ENCODE measurements around the gene IL36G. TPM values are rescaled to one million over a fixed set of nuclear protein-coding genes. Genes with fewer than 3 reads are reported as not detected.

IL36G gene
- total RNA-seq, 1 donor from 2014 or later, result not detected

DNA sequence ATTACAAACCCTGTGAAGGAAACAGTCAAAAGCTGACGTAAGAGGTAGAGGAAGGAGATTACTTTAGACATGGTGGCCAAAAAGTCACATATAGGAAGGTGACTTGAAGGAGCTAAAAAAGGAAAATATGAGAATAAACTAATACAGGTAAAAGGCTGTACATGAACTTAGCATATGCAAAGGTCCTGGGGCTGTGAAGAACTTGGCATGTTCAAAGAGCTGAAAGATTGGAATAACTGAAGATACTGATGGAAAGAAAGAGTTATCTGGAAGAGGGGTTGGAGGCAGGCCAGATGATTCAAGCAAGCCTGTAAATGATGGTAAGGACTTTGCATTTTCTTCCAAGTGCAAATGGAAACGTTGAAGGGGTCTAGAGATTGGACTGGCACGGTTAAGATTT lies 40.7 kb downstream of the IL36G start:
- no peak overlapping the region for H3K4me3 ChIP-seq
- DNase-seq (no peak), ATAC-seq (no peak)
- H3K36me3 ChIP-seq, result no peaks in the 10 kb centered on the region
- intact Hi-C loops (cut with DNase I), result no loop called here
- TF ChIP-seq, protein P1, sequence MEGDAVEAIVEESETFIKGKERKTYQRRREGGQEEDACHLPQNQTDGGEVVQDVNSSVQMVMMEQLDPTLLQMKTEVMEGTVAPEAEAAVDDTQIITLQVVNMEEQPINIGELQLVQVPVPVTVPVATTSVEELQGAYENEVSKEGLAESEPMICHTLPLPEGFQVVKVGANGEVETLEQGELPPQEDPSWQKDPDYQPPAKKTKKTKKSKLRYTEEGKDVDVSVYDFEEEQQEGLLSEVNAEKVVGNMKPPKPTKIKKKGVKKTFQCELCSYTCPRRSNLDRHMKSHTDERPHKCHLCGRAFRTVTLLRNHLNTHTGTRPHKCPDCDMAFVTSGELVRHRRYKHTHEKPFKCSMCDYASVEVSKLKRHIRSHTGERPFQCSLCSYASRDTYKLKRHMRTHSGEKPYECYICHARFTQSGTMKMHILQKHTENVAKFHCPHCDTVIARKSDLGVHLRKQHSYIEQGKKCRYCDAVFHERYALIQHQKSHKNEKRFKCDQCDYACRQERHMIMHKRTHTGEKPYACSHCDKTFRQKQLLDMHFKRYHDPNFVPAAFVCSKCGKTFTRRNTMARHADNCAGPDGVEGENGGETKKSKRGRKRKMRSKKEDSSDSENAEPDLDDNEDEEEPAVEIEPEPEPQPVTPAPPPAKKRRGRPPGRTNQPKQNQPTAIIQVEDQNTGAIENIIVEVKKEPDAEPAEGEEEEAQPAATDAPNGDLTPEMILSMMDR (IDR thresholded peaks at IDR 0.05), result no peak
- peaks cover 4% of the 10 kb centered on the region for H3K27me3 ChIP-seq (ENCODE audit: low read depth)
- H3K27ac ChIP-seq, result no peak overlapping the region
- no peaks in the 10 kb centered on the region for H3K9me3 ChIP-seq
- H3K4me1 ChIP-seq, result no peaks in the 10 kb centered on the region

DNA sequence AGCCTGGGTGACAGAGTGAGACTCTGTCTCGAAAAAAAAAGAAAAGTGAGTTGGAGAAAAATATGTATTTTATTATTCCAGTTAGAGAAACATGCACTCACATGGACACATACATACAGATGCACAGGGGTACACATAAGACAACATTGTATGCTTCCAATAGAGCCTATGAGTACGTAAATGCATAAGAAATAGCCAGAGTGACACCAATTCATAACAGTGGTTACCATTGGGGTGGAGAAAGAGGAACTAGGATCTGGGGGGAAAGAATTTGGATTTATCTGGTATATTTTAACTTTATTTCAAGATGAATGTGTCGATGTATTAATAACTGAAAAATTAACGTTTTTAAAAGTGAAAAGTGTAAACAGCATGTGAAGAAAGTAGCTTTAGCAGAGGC lies 43.5 kb downstream of the IL36G start:
- no peaks in the 10 kb centered on the region for H3K36me3 ChIP-seq
- TF ChIP-seq, protein P1 (IDR thresholded peaks at IDR 0.05), result no peak
- H3K27me3 ChIP-seq (ENCODE audit: low read depth), result peaks cover 4% of the 10 kb centered on the region
- DNase-seq (no peak), ATAC-seq (no peak)
- H3K9me3 ChIP-seq, result no peaks in the 10 kb centered on the region
- intact Hi-C loops (cut with DNase I), result no loop called here
- H3K27ac ChIP-seq, result no peak overlapping the region
- no peaks in the 10 kb centered on the region for H3K4me1 ChIP-seq
- H3K4me3 ChIP-seq, result no peak overlapping the region

DNA sequence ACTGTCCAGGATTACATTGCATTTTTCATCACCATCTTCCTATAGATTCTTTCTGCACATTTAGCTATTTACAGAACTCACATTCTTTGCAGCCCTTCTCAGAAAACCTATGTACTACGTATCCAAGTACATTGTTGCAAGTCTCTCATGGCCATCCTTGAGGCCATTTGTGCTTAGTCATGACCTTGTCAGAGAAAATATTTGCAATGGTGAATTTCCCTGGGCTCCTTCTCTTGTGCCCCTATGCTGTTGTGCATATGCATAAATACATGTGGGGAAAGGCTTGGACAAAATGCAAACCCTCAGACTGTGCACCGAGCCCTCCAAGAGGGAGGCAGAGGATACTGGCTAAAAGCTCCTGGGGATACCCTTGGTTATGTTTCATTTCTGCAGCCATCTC lies 47.0 kb downstream of the IL36G start:
- H3K4me3 ChIP-seq, result no peak overlapping the region
- TF ChIP-seq, protein P1 (IDR thresholded peaks at IDR 0.05), result no peak
- intact Hi-C loops (cut with DNase I), result no loop called here
- no peaks in the 10 kb centered on the region for H3K36me3 ChIP-seq
- DNase-seq (no peak), ATAC-seq (no peak)
- no peaks in the 10 kb centered on the region for H3K27me3 ChIP-seq (ENCODE audit: low read depth)
- H3K9me3 ChIP-seq, result no peaks in the 10 kb centered on the region
- H3K4me1 ChIP-seq, result no peaks in the 10 kb centered on the region
- H3K27ac ChIP-seq, result no peak overlapping the region

DNA sequence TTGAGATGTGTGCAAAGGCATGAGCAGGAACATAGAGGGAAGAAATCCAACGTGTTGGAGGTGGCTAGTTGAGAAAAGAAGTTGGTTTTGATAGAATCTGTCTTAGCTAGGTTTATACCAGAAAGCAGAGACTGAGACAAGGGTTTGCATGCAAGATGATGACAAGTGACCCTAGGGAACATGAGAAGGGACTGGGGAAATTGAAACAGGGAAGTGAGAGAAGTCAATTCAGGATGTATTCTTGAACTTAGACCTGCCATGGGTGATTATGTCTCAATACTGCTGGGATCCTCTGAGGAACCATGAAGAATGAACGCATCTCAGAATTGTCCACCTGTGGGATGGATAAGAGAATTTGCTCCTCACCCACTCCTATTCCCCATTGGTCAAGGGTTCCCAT lies 47.9 kb downstream of the IL36G start:
- DNase-seq, result no peak
- H3K27me3 ChIP-seq (ENCODE audit: low read depth), result no peaks in the 10 kb centered on the region
- ATAC-seq, result no peak
- no peak overlapping the region for H3K27ac ChIP-seq
- H3K9me3 ChIP-seq, result no peaks in the 10 kb centered on the region
- no peaks in the 10 kb centered on the region for H3K4me1 ChIP-seq
- intact Hi-C loops (cut with DNase I), result no loop called here
- TF ChIP-seq, protein P1 (IDR thresholded peaks at IDR 0.05), result no peak
- no peak overlapping the region for H3K4me3 ChIP-seq
- H3K36me3 ChIP-seq, result no peaks in the 10 kb centered on the region

- H3K4me1 ChIP-seq, result no peaks in the 10 kb centered on the region
- TF ChIP-seq, protein P1 (IDR thresholded peaks at IDR 0.05), result no peak
- DNase-seq (no peak), ATAC-seq (no peak)
- intact Hi-C loops (cut with DNase I), result no loop called here
- no peaks in the 10 kb centered on the region for H3K9me3 ChIP-seq
- no peaks in the 10 kb centered on the region for H3K27me3 ChIP-seq (ENCODE audit: low read depth)
- H3K4me3 ChIP-seq, result no peak overlapping the region
- H3K27ac ChIP-seq, result no peak overlapping the region
- H3K36me3 ChIP-seq, result no peaks in the 10 kb centered on the region
Observed at GRCh38 chr2:113027691-113028090, 49.9 kb downstream of the IL36G start.

DNA sequence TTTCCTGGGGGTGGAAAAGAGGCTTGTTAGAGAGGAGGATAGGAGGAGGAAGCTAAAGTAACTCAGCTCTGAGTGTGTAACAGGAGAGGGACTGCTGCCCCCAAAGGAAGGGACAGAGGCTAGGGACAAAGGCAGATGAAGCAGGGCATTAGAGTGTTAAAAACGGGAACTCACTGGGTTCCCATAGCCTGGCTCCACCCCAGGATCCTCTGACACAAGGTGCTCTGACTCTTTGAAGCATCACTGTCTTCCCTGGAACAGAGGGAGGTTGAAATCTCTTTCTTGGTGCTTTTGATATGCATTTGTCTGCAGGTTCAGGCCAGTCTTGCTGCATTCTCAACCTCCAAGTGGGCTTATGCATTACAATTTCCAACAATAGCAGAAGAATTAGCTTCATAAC lies 50.3 kb downstream of the IL36G start:
- Histone ChIP-seq H3K9me3 (no peaks in the 10 kb centered on the region), H3K27me3 (ENCODE audit: low read depth) (no peaks in the 10 kb centered on the region), H3K27ac (no peak overlapping the region), H3K36me3 (no peaks in the 10 kb centered on the region), H3K4me3 (no peak overlapping the region), H3K4me1 (no peaks in the 10 kb centered on the region)
- TF ChIP-seq, protein P1 (IDR thresholded peaks at IDR 0.05), result no peak
- intact Hi-C loops (cut with DNase I), result no loop called here
- DNase-seq (no peak), ATAC-seq (no peak)
